Breast epithelium (tissue), 4 donors: ENCODE measurements around the gene ANO3. TPM values are rescaled to one million over a fixed set of nuclear protein-coding genes. Genes with fewer than 3 reads are reported as not detected.

Source experiments
- DNase-seq, 2 donors: peaks; one replicate each; pipeline ENCODE4 v3.0.0-alpha.2; 2019; ENCODE audit warnings: low spot score in 2 of 2
- H3K27ac ChIP-seq, 2 donors: fragments of 200-600 bp; sonication (generic) in 1 of 2; one replicate each; pipeline ENCODE4 v1.5.1; 2016 to 2019; ENCODE audit warnings: mild to moderate bottlenecking in 1 of 2
- H3K27me3 ChIP-seq, 2 donors: fragments of 200-600 bp; sonication (generic) in 1 of 2; one replicate each; pipeline versions ENCODE4 v1.5.1 to v1.6.0; 2017 to 2019; ENCODE audit warnings: control low read depth in 1 of 2, mild to moderate bottlenecking in 1 of 2
- H3K36me3 ChIP-seq: fragments of 200-600 bp; one replicate; pipeline ENCODE4 v1.5.1; 2019
- H3K4me1 ChIP-seq, 2 donors: fragments of 200-600 bp; sonication (generic); one replicate each; pipeline ENCODE4 v1.5.1; 2016 to 2019; ENCODE audit warnings: control low read depth in 1 of 2
- H3K4me3 ChIP-seq, 3 donors: fragments of 200-600 bp; sonication (generic); 1 replicate in 2 of 3; 2 replicates in 1 of 3; pipeline ENCODE4 v1.5.1; 2016 to 2019; ENCODE audit warnings: mild to moderate bottlenecking in 3 of 3, moderate library complexity in 2 of 3
- H3K9me3 ChIP-seq, 2 donors: fragments of 200-600 bp; sonication (generic) in 1 of 2; one replicate each; pipeline ENCODE4 v1.5.1; 2016 to 2019; ENCODE audit warnings: control low read depth in 1 of 2
- POLR2A ChIP-seq: fragments of 450-650 bp; IDR thresholded peaks from one replicate; pipeline ENCODE4 v1.6.1; 2016; ENCODE audit warnings: antibody characterized with exemption, mild to moderate bottlenecking, moderate library complexity
- POLR2AphosphoS5 ChIP-seq, 3 donors: sonication (generic); formaldehyde crosslinking; IDR thresholded peaks; one replicate each; pipeline ENCODE4 v1.6.1; 2017; ENCODE audit warnings: antibody characterized with exemption in 3 of 3
- intact Hi-C: fragments of 100-400 bp; cut with DNase I; formaldehyde crosslinking; loops from one replicate; pipeline ENCODE4 v1.15.1; 2023; ENCODE audit warnings: low total_unique reads
- total RNA-seq, 3 donors: library from RNA; depleted of rRNA; stranded (reverse); fragments of >200 nt; gene quantifications; one replicate each; pipeline ENCODE4 v1.1.0, GENCODE V29; 2016
- TF ChIP-seq, protein P1 (sequence below), 3 donors: fragments of 450-650 bp; IDR thresholded peaks; one replicate each; pipeline ENCODE4 v1.5.1; 2016 to 2017; ENCODE audit warnings: antibody characterized with exemption in 3 of 3, mild to moderate bottlenecking in 3 of 3, moderate library complexity in 3 of 3

ANO3 gene
- total RNA-seq, 3 donors from 2014 or later, result 0.29 to 9.0 (median 0.66) TPM

DNA sequence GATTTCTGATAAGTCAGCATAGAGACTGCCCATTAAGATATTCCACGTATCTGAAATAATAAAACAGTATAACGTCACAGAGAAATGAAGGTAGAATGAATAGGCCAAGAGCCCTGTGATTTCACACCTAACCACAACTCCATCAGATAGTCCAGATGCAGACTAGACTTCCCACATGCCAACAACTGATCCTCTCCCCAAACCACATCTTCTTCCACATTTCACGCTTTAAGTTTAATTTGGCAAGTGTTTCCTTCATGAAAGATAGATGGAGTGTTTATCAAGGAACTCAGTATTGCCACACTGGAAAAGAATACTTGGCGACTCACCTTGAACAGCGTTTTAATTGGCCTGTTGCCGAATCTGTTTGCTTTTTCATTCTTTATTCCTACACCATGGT, 158.6 kb downstream of the ANO3 start:
- H3K9me3 ChIP-seq, result peaks cover 0 to 7% of the 10 kb centered on the region in 2 donors
- no peak for DNase-seq
- H3K4me3 ChIP-seq, result no peak overlapping the region
- H3K36me3 ChIP-seq, result no peaks in the 10 kb centered on the region
- TF ChIP-seq POLR2AphosphoS5 (IDR thresholded peaks at IDR 0.05) (no peak), POLR2A (no peak)
- TF ChIP-seq, protein P1, sequence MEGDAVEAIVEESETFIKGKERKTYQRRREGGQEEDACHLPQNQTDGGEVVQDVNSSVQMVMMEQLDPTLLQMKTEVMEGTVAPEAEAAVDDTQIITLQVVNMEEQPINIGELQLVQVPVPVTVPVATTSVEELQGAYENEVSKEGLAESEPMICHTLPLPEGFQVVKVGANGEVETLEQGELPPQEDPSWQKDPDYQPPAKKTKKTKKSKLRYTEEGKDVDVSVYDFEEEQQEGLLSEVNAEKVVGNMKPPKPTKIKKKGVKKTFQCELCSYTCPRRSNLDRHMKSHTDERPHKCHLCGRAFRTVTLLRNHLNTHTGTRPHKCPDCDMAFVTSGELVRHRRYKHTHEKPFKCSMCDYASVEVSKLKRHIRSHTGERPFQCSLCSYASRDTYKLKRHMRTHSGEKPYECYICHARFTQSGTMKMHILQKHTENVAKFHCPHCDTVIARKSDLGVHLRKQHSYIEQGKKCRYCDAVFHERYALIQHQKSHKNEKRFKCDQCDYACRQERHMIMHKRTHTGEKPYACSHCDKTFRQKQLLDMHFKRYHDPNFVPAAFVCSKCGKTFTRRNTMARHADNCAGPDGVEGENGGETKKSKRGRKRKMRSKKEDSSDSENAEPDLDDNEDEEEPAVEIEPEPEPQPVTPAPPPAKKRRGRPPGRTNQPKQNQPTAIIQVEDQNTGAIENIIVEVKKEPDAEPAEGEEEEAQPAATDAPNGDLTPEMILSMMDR (IDR thresholded peaks at IDR 0.05), result no peak
- H3K4me1 ChIP-seq, result no peaks in the 10 kb centered on the region
- no peak overlapping the region for H3K27ac ChIP-seq
- intact Hi-C loops, result loop anchor here (5.0 kb wide), 1 partner anchor 742 kb away; no protein-coding TSS in a partner anchor
- no peaks in the 10 kb centered on the region for H3K27me3 ChIP-seq

DNA sequence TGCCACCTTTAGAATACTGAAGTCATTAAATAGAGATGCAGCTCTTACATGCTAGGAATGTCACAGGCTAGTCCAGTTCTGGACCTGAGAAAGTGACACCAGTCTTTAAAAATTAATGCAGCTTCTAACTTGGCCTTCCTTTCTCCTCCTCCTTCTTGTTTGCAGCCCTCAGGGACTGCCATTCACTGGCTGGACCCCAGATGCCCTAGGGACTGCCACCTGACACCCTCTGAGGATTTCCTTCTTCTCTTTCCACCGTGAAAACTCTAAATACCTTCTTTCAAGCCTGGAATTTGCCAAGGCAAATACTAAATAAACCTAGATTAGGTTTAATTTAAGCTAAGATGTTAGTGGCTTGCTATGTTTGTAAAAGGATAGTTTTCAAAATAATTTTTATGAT, 161.7 kb downstream of the ANO3 start:
- Histone ChIP-seq H3K27ac (no peak overlapping the region), H3K4me3 (no peak overlapping the region), H3K27me3 (no peaks in the 10 kb centered on the region), H3K36me3 (no peaks in the 10 kb centered on the region), H3K9me3 (peaks cover 0 to 3% of the 10 kb centered on the region in 2 donors), H3K4me1 (no peaks in the 10 kb centered on the region)
- no peak for TF ChIP-seq POLR2AphosphoS5 (IDR thresholded peaks at IDR 0.05)
- TF ChIP-seq, protein P1 (IDR thresholded peaks at IDR 0.05), result no peak
- TF ChIP-seq POLR2A, result no peak
- intact Hi-C loops, result loop anchor here (5.0 kb wide), 1 partner anchor 739 kb away; no protein-coding TSS in a partner anchor
- DNase-seq, result no peak

DNA sequence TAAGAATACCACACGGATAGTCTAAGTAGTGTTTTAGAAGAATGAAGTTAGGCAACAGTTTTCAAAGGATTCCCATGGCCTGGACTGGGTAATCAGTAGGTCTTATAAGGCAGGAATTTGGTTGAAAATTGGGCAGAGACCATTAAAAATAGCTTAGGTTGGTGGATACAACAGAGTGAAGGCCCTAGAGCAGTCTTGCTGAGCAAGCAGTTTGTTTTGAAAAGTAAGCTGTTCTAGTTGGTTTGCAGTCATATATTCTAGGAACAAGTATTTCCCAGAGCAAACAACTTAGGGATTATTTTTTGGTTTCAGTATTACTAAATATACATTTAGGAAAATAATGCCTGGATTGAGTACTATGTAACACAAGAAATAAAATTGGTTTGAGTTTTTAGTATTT, 175.3 kb downstream of the ANO3 start:
- no peak for DNase-seq
- H3K27me3 ChIP-seq, result no peaks in the 10 kb centered on the region
- intact Hi-C loops, result no loop called here

DNA sequence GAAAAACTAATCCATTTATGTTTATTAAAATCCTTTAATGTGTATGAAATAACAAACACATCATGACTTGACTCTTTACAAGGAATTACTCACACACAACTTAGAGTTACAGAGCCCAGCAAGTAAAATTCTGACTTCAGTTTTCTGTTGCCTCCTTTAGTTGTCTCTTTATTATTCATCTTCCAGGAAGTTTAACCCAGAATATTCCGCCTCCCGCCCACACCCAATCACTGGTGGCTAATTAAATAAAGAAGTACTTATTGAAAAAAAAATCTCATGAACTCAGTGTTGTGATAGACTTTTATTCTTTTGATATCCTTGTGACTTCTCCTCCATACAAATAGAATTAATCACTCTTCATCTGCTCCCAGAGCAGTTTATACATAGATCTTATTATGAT, 178.2 kb downstream of the ANO3 start:
- Histone ChIP-seq H3K4me3 (no peak overlapping the region), H3K27me3 (no peaks in the 10 kb centered on the region), H3K9me3 (no peaks in the 10 kb centered on the region), H3K27ac (no peak overlapping the region), H3K36me3 (no peaks in the 10 kb centered on the region), H3K4me1 (no peaks in the 10 kb centered on the region)
- TF ChIP-seq, protein P1 (IDR thresholded peaks at IDR 0.05), result no peak
- no peak for TF ChIP-seq POLR2A
- TF ChIP-seq POLR2AphosphoS5 (IDR thresholded peaks at IDR 0.05), result no peak
- intact Hi-C loops, result no loop called here
- DNase-seq, result no peak

More for the DNA sequence above, 175.3 kb downstream of the ANO3 start:
- Histone ChIP-seq H3K27ac (no peak overlapping the region), H3K4me3 (no peak overlapping the region), H3K9me3 (no peaks in the 10 kb centered on the region), H3K4me1 (no peaks in the 10 kb centered on the region), H3K36me3 (no peaks in the 10 kb centered on the region)
- no peak for TF ChIP-seq POLR2AphosphoS5 (IDR thresholded peaks at IDR 0.05)
- TF ChIP-seq, protein P1 (IDR thresholded peaks at IDR 0.05), result no peak
- no peak for TF ChIP-seq POLR2A

DNA sequence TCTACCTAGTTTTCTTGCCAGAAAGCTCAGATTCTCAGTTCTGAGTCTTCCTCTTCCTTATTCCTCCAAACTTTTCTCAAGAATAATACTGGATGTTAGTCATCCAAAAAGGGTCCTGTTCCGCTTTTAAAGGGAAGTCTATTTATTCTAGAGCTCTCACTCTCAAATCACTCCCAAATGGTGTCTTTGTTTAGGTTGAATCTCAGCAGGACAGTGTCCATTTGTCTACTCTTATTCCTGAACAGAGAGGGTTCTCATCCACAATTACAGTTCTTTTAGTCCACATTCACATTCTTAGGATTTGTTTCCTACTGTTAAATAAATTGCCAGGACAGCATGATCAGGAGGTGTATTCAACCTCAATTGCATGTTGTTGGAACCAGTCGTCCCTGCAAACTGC, 178.8 kb downstream of the ANO3 start:
- H3K4me3 ChIP-seq, result no peak overlapping the region
- intact Hi-C loops, result no loop called here
- no peak overlapping the region for H3K27ac ChIP-seq
- no peaks in the 10 kb centered on the region for H3K4me1 ChIP-seq
- H3K9me3 ChIP-seq, result no peaks in the 10 kb centered on the region
- no peaks in the 10 kb centered on the region for H3K36me3 ChIP-seq
- no peak for DNase-seq
- H3K27me3 ChIP-seq, result no peaks in the 10 kb centered on the region
- TF ChIP-seq POLR2A (no peak), POLR2AphosphoS5 (IDR thresholded peaks at IDR 0.05) (no peak)
- TF ChIP-seq, protein P1 (IDR thresholded peaks at IDR 0.05), result no peak
